Neural cell (in vitro differentiated cells): ENCODE data around the gene GHRH.

ENCODE experiments used
- CTCF ChIP-seq: fragments of 450-650 bp; IDR thresholded peaks from 2 replicates; pipeline ENCODE4 v1.5.1; 2014; ENCODE audit warnings: antibody characterized with exemption, mild to moderate bottlenecking, moderate library complexity; ENCODE audit not compliant: poor library complexity, severe bottlenecking
- EP300 ChIP-seq: fragments of 450-650 bp; conservative IDR thresholded peaks from 2 replicates; pipeline ENCODE4 v1.6.1; 2014; ENCODE audit warnings: antibody characterized with exemption, mild to moderate bottlenecking, moderate library complexity; ENCODE audit not compliant: poor library complexity, severe bottlenecking
- EZH2 ChIP-seq: fragments of 200-600, 300-800 bp; shearing (Covaris generic), sonication (generic); IDR thresholded peaks from 2 replicates; pipeline ENCODE4 v1.6.1; 2014; ENCODE audit warnings: antibody characterized with exemption, low read length, borderline replicate concordance, mild to moderate bottlenecking; ENCODE audit not compliant: insufficient read depth, poor library complexity, severe bottlenecking
- MXI1 ChIP-seq: fragments of 450-650 bp; conservative IDR thresholded peaks from 2 replicates; pipeline ENCODE4 v1.6.1; 2014; ENCODE audit warnings: antibody characterized with exemption, mild to moderate bottlenecking; ENCODE audit not compliant: poor library complexity, severe bottlenecking
- POLR2AphosphoS5 ChIP-seq: IDR thresholded peaks from 2 replicates; pipeline ENCODE4 v1.6.1; 2012
- RAD21 ChIP-seq: fragments of 450-650 bp; conservative IDR thresholded peaks from 2 replicates; pipeline ENCODE4 v1.6.1; 2014; ENCODE audit warnings: antibody characterized with exemption, mild to moderate bottlenecking, moderate library complexity
- REST ChIP-seq: IDR thresholded peaks from 2 replicates; pipeline ENCODE4 v1.6.1; 2012; ENCODE audit warnings: borderline replicate concordance
- SMC3 ChIP-seq: fragments of 450-650 bp; conservative IDR thresholded peaks from 2 replicates; pipeline ENCODE4 v1.6.1; 2014; ENCODE audit warnings: antibody characterized with exemption, mild to moderate bottlenecking, moderate library complexity; ENCODE audit not compliant: poor library complexity
- TAF1 ChIP-seq: IDR thresholded peaks from 2 replicates; pipeline ENCODE4 v1.6.1; 2012; ENCODE audit warnings: low read depth

- no peak for TF ChIP-seq MXI1
- TF ChIP-seq POLR2AphosphoS5, result no peak
- TF ChIP-seq EZH2, result no peak
- peak; percentile 25 for TF ChIP-seq CTCF
- TF ChIP-seq REST, result no peak
- no peak for TF ChIP-seq TAF1
- TF ChIP-seq EP300, result no peak
- no peak for TF ChIP-seq SMC3
- peak; percentile 38 for TF ChIP-seq RAD21
These were observed 15.1 kb upstream of the GHRH start for GRCh38 chr20:37276494-37277252.
